Upper lobe of left lung (tissue), 4 donors: ENCODE results near the gene ROBO1.

Experiments used
- CTCF ChIP-seq, 6 experiments: fragments of 450-650 bp in 4 of 6; fragments of 200-600 bp in 2 of 6; sonication (generic) in 2 of 6; IDR thresholded peaks; one replicate each; pipeline ENCODE4 v1.5.1; 2016 to 2019; ENCODE audit warnings: antibody characterized with exemption in 6 of 6
- POLR2A ChIP-seq, 4 donors: fragments of 450-650 bp; IDR thresholded peaks; one replicate each; pipeline ENCODE4 v1.5.1; 2016 to 2017; ENCODE audit warnings: antibody characterized with exemption in 4 of 4, mild to moderate bottlenecking in 2 of 4
- POLR2AphosphoS5 ChIP-seq, 2 donors: sonication (generic); formaldehyde crosslinking; IDR thresholded peaks; one replicate each; pipeline ENCODE4 v1.5.1; 2017; ENCODE audit warnings: antibody characterized with exemption in 2 of 2

GRCh38 chr3:79184251-79184650, 583.5 kb downstream of the ROBO1 start:
- no peak for TF ChIP-seq POLR2AphosphoS5 (IDR thresholded peaks at IDR 0.05)
- no peak for TF ChIP-seq CTCF (IDR thresholded peaks at IDR 0.05)
- no peak for TF ChIP-seq POLR2A (IDR thresholded peaks at IDR 0.05)
